A673 (cell line): ENCODE measurements around the gene RAD51C. TPM values are rescaled to one million over a fixed set of nuclear protein-coding genes. Genes with fewer than 3 reads are reported as not detected.
"Not testable (repeated sequence)": the region's sequence is repeated elsewhere in the genome, so short reads cannot be mapped to it uniquely, and the experiment has no call there.

Experiments
- Bru-seq: library from RNA; stranded (reverse); fragments of 400-500 nt; gene quantifications from one replicate; lab custom pipeline; 2021; lab: Mats Ljungman, UMichigan
- BruChase-seq, 2 experiments: library from RNA; stranded (reverse); fragments of 400-500 nt; gene quantifications; one replicate each; lab custom pipeline; 2021; lab: Mats Ljungman, UMichigan
- BruUV-seq: library from RNA; stranded (reverse); fragments of 400-500 nt; replicated peaks from 2 replicates; lab custom pipeline; 2021; lab: Mats Ljungman, UMichigan
- CTCF ChIA-PET: fragments of 300-600 bp; sonication (Branson Sonifier 250); formaldehyde crosslinking; loops from one replicate; lab custom pipeline; 2022; ENCODE audit warnings: antibody characterized with exemption; lab: Charles Lee
- POLR2A ChIA-PET: fragments of 300-600 bp; sonication (Branson Sonifier 250); formaldehyde crosslinking; loops from one replicate; lab custom pipeline; 2022; ENCODE audit warnings: antibody characterized with exemption; ENCODE audit not compliant: low non-redundant PET; lab: Charles Lee
- DNase-seq: peaks from one replicate; pipeline ENCODE4 v3.0.0-alpha.2; 2015; ENCODE audit warnings: low spot score
- H3K27ac ChIP-seq: fragments of 200-600 bp; sonication (generic); 2 replicates; pipeline ENCODE4 v1.5.1; 2016; ENCODE audit warnings: mixed run types, low read depth, mild to moderate bottlenecking, mixed read lengths, antibody characterized with exemption, low read length; ENCODE audit not compliant: poor library complexity, severe bottlenecking
- H3K27me3 ChIP-seq: fragments of 200-600 bp; sonication (generic); replicated peaks from 2 replicates; pipeline ENCODE4 v1.6.1; 2017; ENCODE audit warnings: mixed run types, low read depth, mild to moderate bottlenecking, mixed read lengths, antibody characterized with exemption, low read length; ENCODE audit not compliant: insufficient read depth, poor library complexity
- H3K36me3 ChIP-seq: fragments of 200-600 bp; sonication (generic); 2 replicates; pipeline ENCODE4 v1.6.1; 2016; ENCODE audit warnings: mixed run types, mild to moderate bottlenecking, mixed read lengths, antibody characterized with exemption, low read length; ENCODE audit not compliant: insufficient read depth, poor library complexity, severe bottlenecking
- H3K4me1 ChIP-seq: fragments of 200-600 bp; sonication (generic); 2 replicates; pipeline ENCODE4 v1.6.1; 2017; ENCODE audit warnings: mixed run types, mild to moderate bottlenecking, mixed read lengths, antibody characterized with exemption, low read length; ENCODE audit not compliant: insufficient read depth, poor library complexity, severe bottlenecking
- H3K4me3 ChIP-seq: fragments of 200-600 bp; sonication (generic); 2 replicates; pipeline ENCODE4 v1.5.1; 2016; ENCODE audit warnings: low read depth, mixed run types, mild to moderate bottlenecking, mixed read lengths, low read length; ENCODE audit not compliant: poor library complexity, severe bottlenecking
- H3K9me3 ChIP-seq: fragments of 200-600 bp; sonication (generic); 2 replicates; pipeline ENCODE4 v1.6.1; 2016; ENCODE audit warnings: mixed run types, low read depth, mild to moderate bottlenecking, mixed read lengths, antibody characterized with exemption, low read length; ENCODE audit not compliant: poor library complexity, severe bottlenecking
- CTCF ChIP-seq: fragments of 300-800, 200-600 bp; sonication (generic); conservative IDR thresholded peaks from 2 replicates; pipeline ENCODE4 v1.5.1; 2017; ENCODE audit warnings: low read depth, mild to moderate bottlenecking, antibody characterized with exemption, low read length, moderate library complexity, mixed read lengths
- EZH2 ChIP-seq: fragments of 200-600 bp; sonication (generic); IDR thresholded peaks from 2 replicates; pipeline ENCODE4 v1.6.1; 2017; ENCODE audit warnings: borderline replicate concordance, low read depth, mild to moderate bottlenecking, mixed read lengths, antibody characterized with exemption, low read length; ENCODE audit not compliant: poor library complexity, severe bottlenecking
- intact Hi-C: fragments of 100-400 bp; cut with micrococcal nuclease; formaldehyde crosslinking; loops from one replicate; pipeline ENCODE4 v1.10.0; 2022; ENCODE audit not compliant: unreplicated experiment
- long read RNA-seq: library from polyadenylated mRNA; stranded (forward); transcript quantifications from one replicate; pipeline ENCODE4 v2.0.0, GENCODE V29; 2022
- total RNA-seq: library from RNA; stranded (reverse); gene quantifications from 2 replicates; pipeline ENCODE4 v1.2.3, GENCODE V29; 2021

Gene RAD51C
- total RNA-seq = 79.8 and 80.4 TPM in 2 replicates
- percentile 68 among the genes with signal in this experiment for Bru-seq, nascent RNA
- percentile 67 among the genes with signal in this experiment for BruChase-seq, experiment 1, labeled RNA remaining after a 2-hour chase
- percentile 70 among the genes with signal in this experiment for BruChase-seq, experiment 2, labeled RNA remaining after a 6-hour chase
- long read RNA-seq, transcript RAD51C-203 (2 exons, 567 nt) = minor isoform, 28 of 133 reads
- long read RNA-seq, transcript RAD51C-201 (9 exons, 2,591 nt) = major isoform, 61 of 133 reads
- long read RNA-seq, partial matches to known transcripts = 5 of 133 reads
- long read RNA-seq, other reads (novel, unspliced or antisense) = 33 of 133 reads

- H3K4me1 ChIP-seq = peaks cover 6% of the 10 kb centered on the region
- POLR2A ChIA-PET = no interaction called here
- H3K27me3 ChIP-seq = no peaks in the 10 kb centered on the region
- no peaks in the 10 kb centered on the region for H3K36me3 ChIP-seq
- TSS peak; percentile 80 for BruUV-seq
- CTCF ChIA-PET = no interaction called here
- intact Hi-C loops = loop anchor here (2.0 to 10.0 kb wide), 2 partner anchors 34 to 178 kb away; partner anchors contain the start of gene MTMR4
- peak within 1 kb of the TSS; percentile 87 for H3K27ac ChIP-seq
- DNase-seq = peak; percentile 92
- H3K4me3 ChIP-seq = peak within 1 kb of the TSS; percentile 60
- TF ChIP-seq CTCF = no peak
- TF ChIP-seq EZH2 = no peak
- H3K9me3 ChIP-seq = no peaks in the 10 kb centered on the region
These were observed at the start of gene RAD51C for GRCh38 chr17:58692239-58693055. TSS of gene RAD51C (plus strand) at chr17:58692602. CDS start at chr17:58692644, 42 bp downstream.

- H3K27me3 ChIP-seq = no peaks in the 10 kb centered on the region
- no TSS peak for BruUV-seq
- no peak overlapping the region for H3K27ac ChIP-seq
- no peaks in the 10 kb centered on the region for H3K9me3 ChIP-seq
- no peak overlapping the region for H3K4me3 ChIP-seq
- TF ChIP-seq CTCF = no peak
- TF ChIP-seq EZH2 = no peak
- POLR2A ChIA-PET = interaction anchor here (1.2 kb wide), 1 partner anchor 11 kb away, joined by 5 read pairs; no protein-coding TSS in a partner anchor
- H3K36me3 ChIP-seq = no peaks in the 10 kb centered on the region
- no peak for DNase-seq
- intact Hi-C loops = no loop called here
- CTCF ChIA-PET = no interaction called here
- H3K4me1 ChIP-seq = no peaks in the 10 kb centered on the region
These were observed 49.3 kb upstream of the RAD51C start for GRCh38 chr17:58643147-58643546.

- Histone ChIP-seq H3K4me1 (no peaks in the 10 kb centered on the region), H3K27me3 (no peaks in the 10 kb centered on the region), H3K9me3 (no peaks in the 10 kb centered on the region), H3K4me3 (no peak overlapping the region), H3K36me3 (no peaks in the 10 kb centered on the region), H3K27ac (no peak overlapping the region)
- TF ChIP-seq EZH2 (no peak), CTCF (no peak)
- intact Hi-C loops = no loop called here
- ChIA-PET CTCF (no interaction called here), POLR2A (interaction anchor here (0.6 to 1.3 kb wide), 2 partner anchors 17 to 22 kb away, joined by 4 to 5 read pairs; no protein-coding TSS in a partner anchor)
- no TSS peak for BruUV-seq
- DNase-seq = no peak
These were observed 44.2 kb upstream of the RAD51C start for GRCh38 chr17:58648236-58648635.

GRCh38 chr17:58657962-58658803 is 34.2 kb upstream of the RAD51C start:
- H3K27ac ChIP-seq, H3K4me1 ChIP-seq, H3K27me3 ChIP-seq, BruUV-seq, H3K4me3 ChIP-seq, H3K36me3 ChIP-seq, H3K9me3 ChIP-seq: not testable (repeated sequence)
- DNase-seq = peak; percentile 35
- POLR2A ChIA-PET = interaction anchor here (0.6 to 1.7 kb wide), 3 partner anchors 26 to 179 kb away, joined by 12 to 17 read pairs (median 16); no protein-coding TSS in a partner anchor
- CTCF ChIA-PET = interaction anchor here (0.8 kb wide), 1 partner anchor 27 kb away, joined by 5 read pairs; no protein-coding TSS in a partner anchor
- intact Hi-C loops = loop anchor here (2.0 kb wide), 1 partner anchor 35 kb away; the partner anchor contains the start of genes RAD51C and TEX14
